OCI-LY1 (cell line): ENCODE data around the gene PARL.

ENCODE experiments used
- CTCF ChIP-seq: fragments of 200-600 bp; sonication (generic), shearing (Covaris generic); IDR thresholded peaks from 2 replicates; pipeline ENCODE4 v1.5.1; 2017; ENCODE audit warnings: mild to moderate bottlenecking, antibody characterized with exemption, low read length, moderate library complexity, mixed read lengths
- EZH2 ChIP-seq: fragments of 200-600 bp; sonication (generic), shearing (Covaris generic); IDR thresholded peaks from 2 replicates; pipeline ENCODE4 v1.8.0; 2017; ENCODE audit warnings: borderline replicate concordance, mixed run types, mild to moderate bottlenecking, antibody characterized with exemption, low read length, moderate library complexity, mixed read lengths

- no peak for TF ChIP-seq CTCF
- TF ChIP-seq EZH2, result no peak
These were observed 86.7 kb downstream of the PARL start for GRCh38 chr3:183797996-183798395.
